ENCODE measurements around the gene SMYD3. TPM values are rescaled to one million over a fixed set of nuclear protein-coding genes. Genes with fewer than 3 reads are reported as not detected.

Gene SMYD3
- polyA plus RNA-seq, 1 donor = 7.1 TPM

- no peak for DNase-seq
These were observed 567.2 kb downstream of the SMYD3 start for GRCh38 chr1:245939756-245940345.

DNA sequence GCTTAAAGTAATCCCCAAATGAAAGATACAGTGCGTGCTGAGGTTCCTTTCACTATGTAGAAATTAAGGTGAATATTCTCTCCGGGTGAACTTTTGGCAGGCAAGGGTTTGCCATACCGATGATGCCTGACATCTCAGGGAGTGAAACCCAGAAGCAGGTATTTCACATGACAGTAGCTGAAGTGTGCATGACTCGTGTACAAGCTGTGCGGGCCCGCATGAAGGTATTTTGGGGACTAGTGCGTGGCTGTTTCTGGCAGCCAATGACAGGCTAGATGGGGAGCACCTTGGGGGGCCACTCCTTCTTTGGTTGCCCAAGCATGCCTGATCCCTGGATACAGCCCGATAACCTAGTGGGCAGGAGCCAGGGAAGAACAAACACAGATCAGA, 569.0 kb downstream of the SMYD3 start:
- no peak for DNase-seq

GRCh38 chr1:245937316-245938045, 569.6 kb downstream of the SMYD3 start:
- DNase-seq = no peak

GRCh38 chr1:245934409-245934808, 572.7 kb downstream of the SMYD3 start:
- no peak for DNase-seq

DNA sequence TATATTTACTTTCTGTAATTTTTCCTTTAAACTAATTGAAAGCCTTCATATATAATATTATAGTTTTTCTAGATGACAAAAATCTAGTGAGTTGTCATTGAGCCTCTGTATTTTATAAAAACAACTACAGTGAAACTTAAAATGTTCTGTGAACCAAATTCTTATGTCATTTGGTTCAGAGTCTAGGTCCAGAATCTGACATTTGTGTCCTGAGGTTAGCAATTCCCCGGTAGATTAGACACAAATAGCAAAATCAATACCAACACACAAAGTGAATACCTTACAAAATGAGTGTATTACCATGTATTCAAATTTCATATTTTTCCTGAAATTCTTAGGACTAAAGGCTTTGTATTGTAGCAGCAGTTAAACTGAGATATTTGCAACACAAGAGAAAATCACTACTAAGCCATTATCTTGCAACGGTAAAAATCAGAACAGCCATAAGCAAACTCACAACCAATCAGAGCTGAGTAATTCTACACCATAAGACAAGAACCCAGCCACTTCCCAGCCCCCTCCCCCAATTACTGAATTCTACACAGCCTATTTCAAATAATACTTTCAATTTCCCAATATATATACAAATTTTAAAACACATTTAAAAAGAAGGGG, 573.5 kb downstream of the SMYD3 start:
- no peak for DNase-seq

- DNase-seq = no peak
These were observed 574.6 kb downstream of the SMYD3 start for GRCh38 chr1:245932302-245932972.

- DNase-seq = no peak
These were observed 575.6 kb downstream of the SMYD3 start for GRCh38 chr1:245931450-245931849.

GRCh38 chr1:245929224-245929623, 577.9 kb downstream of the SMYD3 start:
- no peak for DNase-seq

- DNase-seq = no peak
These were observed 580.2 kb downstream of the SMYD3 start for GRCh38 chr1:245926888-245927287.

DNA sequence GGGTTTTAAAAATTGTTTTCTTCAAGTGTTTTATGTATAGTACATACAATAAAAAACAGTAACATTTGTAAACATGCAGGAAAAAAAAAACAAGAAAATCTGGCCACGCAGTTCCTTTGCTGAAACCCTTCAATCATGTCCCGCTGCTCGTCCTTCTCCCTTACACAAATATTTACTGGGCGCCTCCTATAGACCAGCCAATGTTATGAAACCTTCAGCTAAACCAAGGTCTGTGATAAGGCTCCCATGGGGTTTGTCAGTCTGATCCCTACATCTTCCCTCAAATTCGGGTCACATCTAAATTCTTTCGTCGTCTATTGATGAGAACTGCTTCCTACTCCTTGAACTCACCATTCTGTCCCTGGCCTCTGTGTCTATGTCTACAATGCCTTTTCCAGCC, 583.9 kb downstream of the SMYD3 start:
- DNase-seq = no peak

- DNase-seq = no peak
These were observed 585.7 kb downstream of the SMYD3 start for GRCh38 chr1:245921417-245921816.

GRCh38 chr1:245917403-245917802, 589.7 kb downstream of the SMYD3 start:
- DNase-seq = no peak

- DNase-seq = no peak
These were observed 591.2 kb downstream of the SMYD3 start for GRCh38 chr1:245915841-245916240.

DNA sequence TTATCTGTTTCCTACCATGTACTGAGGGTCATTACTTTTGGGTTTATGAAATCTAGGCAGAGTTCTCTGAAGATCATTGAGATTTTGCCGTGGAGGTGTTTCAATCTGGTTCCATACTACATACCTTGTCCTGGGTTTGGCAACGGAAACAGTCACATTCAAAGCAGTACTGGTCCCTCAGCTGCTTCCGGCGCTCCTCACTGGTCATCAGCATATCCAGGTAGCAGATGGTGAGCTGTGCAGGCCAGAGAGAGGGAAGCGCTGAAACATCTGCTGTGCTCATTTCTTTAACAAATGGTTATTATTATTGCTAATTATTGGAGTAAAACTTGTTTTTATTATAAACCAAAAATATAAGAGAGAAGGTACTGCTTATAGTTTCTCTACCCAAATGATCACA, 591.7 kb downstream of the SMYD3 start:
- no peak for DNase-seq

- no peak for DNase-seq
These were observed 598.5 kb downstream of the SMYD3 start for GRCh38 chr1:245908543-245908942.

DNA sequence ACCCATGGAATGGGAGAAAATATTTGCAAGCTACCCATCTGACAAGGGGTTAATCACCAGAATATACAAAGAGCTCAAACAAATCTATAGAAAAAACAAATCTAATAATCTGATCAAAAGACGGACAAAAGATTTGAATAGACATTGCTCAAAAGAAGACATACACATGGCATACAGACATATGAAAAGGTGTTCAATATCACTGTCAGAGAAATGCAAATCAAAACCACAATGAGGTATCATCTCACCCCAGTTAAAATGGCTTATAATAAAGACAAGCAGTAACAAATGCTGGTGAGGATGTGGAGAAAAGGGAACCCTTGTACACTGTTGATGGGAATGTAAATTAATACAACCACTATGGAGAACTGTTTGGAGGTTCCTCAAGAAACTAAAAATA, 600.9 kb downstream of the SMYD3 start:
- DNase-seq = no peak

DNA sequence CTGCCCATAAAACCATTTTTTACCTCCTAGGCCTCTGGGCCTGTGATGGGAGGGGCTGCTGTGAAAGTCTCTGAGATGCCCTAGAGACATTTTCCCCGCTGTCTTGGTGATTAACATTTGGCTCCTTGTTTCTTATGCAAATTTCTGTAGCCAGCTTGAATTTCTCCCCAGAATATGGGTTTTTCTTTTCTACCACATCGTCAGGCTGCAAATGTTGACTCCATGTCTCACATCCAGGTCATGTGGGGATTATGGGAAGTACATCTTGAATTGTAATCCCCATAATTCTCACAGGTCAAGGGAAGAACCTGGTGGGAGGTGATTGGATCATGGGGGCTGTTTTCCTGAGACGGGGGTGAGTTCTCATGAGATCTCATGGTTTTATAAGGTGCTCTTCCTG, 603.2 kb downstream of the SMYD3 start:
- DNase-seq = no peak

DNA sequence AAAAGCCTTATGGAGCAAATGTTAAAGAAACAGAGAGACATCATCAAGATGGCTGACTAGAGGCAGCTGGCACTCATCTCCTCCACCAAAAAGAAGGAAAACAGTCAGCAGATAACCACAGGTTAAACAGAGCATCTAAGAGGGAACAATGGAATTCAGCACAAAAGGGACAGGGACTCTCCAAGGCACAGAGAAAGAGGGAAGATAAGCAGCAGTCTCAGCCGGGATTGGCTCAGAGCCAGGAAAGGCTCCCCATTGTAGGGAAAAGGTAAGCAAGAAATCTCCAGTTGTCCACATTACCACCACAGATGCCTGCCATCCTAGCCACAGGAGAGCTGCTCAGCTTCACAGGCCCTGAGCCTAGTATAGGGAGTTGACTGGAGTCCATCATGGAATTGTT, 605.5 kb downstream of the SMYD3 start:
- DNase-seq = no peak

GRCh38 chr1:245901037-245901436, 606.0 kb downstream of the SMYD3 start:
- DNase-seq = no peak

DNA sequence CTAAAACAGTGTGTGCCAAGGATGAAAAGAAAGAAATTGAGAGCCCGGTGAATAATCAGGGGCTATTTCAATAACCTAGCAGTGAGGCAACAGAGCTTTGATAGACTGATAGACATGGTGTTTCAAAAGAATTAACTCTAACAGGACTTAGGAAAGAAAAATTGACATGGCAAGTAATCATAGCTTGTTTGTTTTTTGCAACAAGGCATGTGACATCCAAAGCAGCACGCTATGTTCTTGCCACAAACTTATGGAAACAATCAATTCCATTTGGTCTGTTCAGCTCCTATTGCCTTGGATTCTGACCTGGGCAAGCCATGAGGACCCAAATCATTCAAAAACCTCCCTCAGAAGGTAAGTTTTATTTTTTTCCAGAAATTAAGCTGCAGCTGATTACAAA, 608.5 kb downstream of the SMYD3 start:
- DNase-seq = no peak

DNA sequence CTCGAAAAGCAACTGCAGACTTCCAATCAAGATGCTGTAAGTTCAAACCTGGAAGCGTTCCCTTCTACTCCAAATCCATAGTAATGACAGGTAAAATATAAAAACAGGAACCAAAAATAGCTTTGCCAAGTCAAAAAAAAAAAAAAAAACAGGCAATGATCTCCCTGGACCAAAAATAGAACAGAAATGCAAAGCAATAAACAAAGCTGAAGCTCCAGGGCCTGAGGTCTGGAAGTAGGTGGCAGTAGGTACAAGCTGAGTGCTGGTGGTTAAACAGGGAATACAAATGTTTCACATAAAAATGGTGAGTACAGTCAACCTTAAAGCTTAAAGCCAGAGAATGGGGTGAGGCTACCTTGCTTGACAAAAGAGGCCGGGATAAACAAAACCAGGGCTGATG, 610.8 kb downstream of the SMYD3 start:
- no peak for DNase-seq

- no peak for DNase-seq
These were observed 611.6 kb downstream of the SMYD3 start for GRCh38 chr1:245895455-245895959.

DNA sequence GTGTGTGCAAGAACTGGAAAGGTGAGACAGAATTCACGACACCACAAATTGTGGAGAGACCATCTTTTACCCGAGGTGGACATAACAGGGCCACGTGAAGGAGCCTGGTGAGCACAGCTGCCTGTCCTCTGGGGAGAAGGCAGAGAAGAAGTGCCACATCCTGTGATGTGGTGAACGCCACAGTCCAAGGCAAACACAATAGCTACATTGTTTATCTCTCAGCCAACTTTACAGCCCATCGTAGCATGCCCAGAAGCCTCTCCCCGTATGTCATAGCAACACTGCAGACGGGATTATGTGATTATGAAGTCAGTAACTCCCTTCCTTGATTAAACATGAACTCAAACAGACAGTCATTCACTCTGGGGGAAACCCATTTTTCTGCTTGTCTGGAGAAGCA, 612.2 kb downstream of the SMYD3 start:
- no peak for DNase-seq

Measured in hindlimb muscle (tissue), 1 donor.